Breast epithelium (tissue), 4 donors: ENCODE data around the gene FUCA2. TPM values are rescaled to one million over a fixed set of nuclear protein-coding genes. Genes with fewer than 3 reads are reported as not detected.

ENCODE experiments used
- DNase-seq, 2 donors: peaks; one replicate each; pipeline ENCODE4 v3.0.0-alpha.2; 2019; ENCODE audit warnings: low spot score in 2 of 2
- H3K27ac ChIP-seq, 2 donors: fragments of 200-600 bp; sonication (generic) in 1 of 2; one replicate each; pipeline ENCODE4 v1.5.1; 2016 to 2019; ENCODE audit warnings: mild to moderate bottlenecking in 1 of 2
- H3K27me3 ChIP-seq, 2 donors: fragments of 200-600 bp; sonication (generic) in 1 of 2; one replicate each; pipeline versions ENCODE4 v1.5.1 to v1.6.0; 2017 to 2019; ENCODE audit warnings: control low read depth in 1 of 2, mild to moderate bottlenecking in 1 of 2
- H3K36me3 ChIP-seq: fragments of 200-600 bp; one replicate; pipeline ENCODE4 v1.5.1; 2019
- H3K4me1 ChIP-seq, 2 donors: fragments of 200-600 bp; sonication (generic); one replicate each; pipeline ENCODE4 v1.5.1; 2016 to 2019; ENCODE audit warnings: control low read depth in 1 of 2
- H3K4me3 ChIP-seq, 3 donors: fragments of 200-600 bp; sonication (generic); 1 replicate in 2 of 3; 2 replicates in 1 of 3; pipeline ENCODE4 v1.5.1; 2016 to 2019; ENCODE audit warnings: mild to moderate bottlenecking in 3 of 3, moderate library complexity in 2 of 3
- H3K9me3 ChIP-seq, 2 donors: fragments of 200-600 bp; sonication (generic) in 1 of 2; one replicate each; pipeline ENCODE4 v1.5.1; 2016 to 2019; ENCODE audit warnings: control low read depth in 1 of 2
- CTCF ChIP-seq, 3 donors: fragments of 450-650 bp; IDR thresholded peaks; one replicate each; pipeline ENCODE4 v1.5.1; 2016 to 2017; ENCODE audit warnings: antibody characterized with exemption in 3 of 3, mild to moderate bottlenecking in 3 of 3, moderate library complexity in 3 of 3
- POLR2A ChIP-seq: fragments of 450-650 bp; IDR thresholded peaks from one replicate; pipeline ENCODE4 v1.6.1; 2016; ENCODE audit warnings: antibody characterized with exemption, mild to moderate bottlenecking, moderate library complexity
- POLR2AphosphoS5 ChIP-seq, 3 donors: sonication (generic); formaldehyde crosslinking; IDR thresholded peaks; one replicate each; pipeline ENCODE4 v1.6.1; 2017; ENCODE audit warnings: antibody characterized with exemption in 3 of 3
- intact Hi-C: fragments of 100-400 bp; cut with DNase I; formaldehyde crosslinking; loops from one replicate; pipeline ENCODE4 v1.15.1; 2023; ENCODE audit warnings: low total_unique reads
- total RNA-seq, 3 donors: library from RNA; depleted of rRNA; stranded (reverse); fragments of >200 nt; gene quantifications; one replicate each; pipeline ENCODE4 v1.1.0, GENCODE V29; 2016

Gene FUCA2
- total RNA-seq, 3 donors from 2014 or later = 21.3 to 48.2 (median 25.6) TPM

- Histone ChIP-seq H3K36me3 (no peaks in the 10 kb centered on the region), H3K27me3 (no peaks in the 10 kb centered on the region), H3K4me1 (no peaks in the 10 kb centered on the region), H3K27ac (no peak overlapping the region), H3K9me3 (no peaks in the 10 kb centered on the region), H3K4me3 (no peak overlapping the region)
- intact Hi-C loops = no loop called here
- no peak for DNase-seq
- TF ChIP-seq CTCF (IDR thresholded peaks at IDR 0.05) (no peak), POLR2AphosphoS5 (IDR thresholded peaks at IDR 0.05) (no peak), POLR2A (no peak)
Measured at GRCh38 chr6:143545976-143546547, 34.5 kb upstream of the FUCA2 start.

GRCh38 chr6:143545165-143545564 is 33.6 kb upstream of the FUCA2 start:
- intact Hi-C loops = no loop called here
- H3K27ac ChIP-seq = no peak overlapping the region
- no peaks in the 10 kb centered on the region for H3K9me3 ChIP-seq
- H3K4me1 ChIP-seq = no peaks in the 10 kb centered on the region
- no peaks in the 10 kb centered on the region for H3K36me3 ChIP-seq
- no peaks in the 10 kb centered on the region for H3K27me3 ChIP-seq
- no peak for DNase-seq
- no peak overlapping the region for H3K4me3 ChIP-seq
- TF ChIP-seq CTCF (IDR thresholded peaks at IDR 0.05) = no peak
- TF ChIP-seq POLR2A = no peak
- no peak for TF ChIP-seq POLR2AphosphoS5 (IDR thresholded peaks at IDR 0.05)

GRCh38 chr6:143544011-143544696 is 32.6 kb upstream of the FUCA2 start:
- H3K4me1 ChIP-seq = no peaks in the 10 kb centered on the region
- H3K27me3 ChIP-seq = no peaks in the 10 kb centered on the region
- no peaks in the 10 kb centered on the region for H3K36me3 ChIP-seq
- no peak overlapping the region for H3K4me3 ChIP-seq
- intact Hi-C loops = no loop called here
- TF ChIP-seq POLR2AphosphoS5 (IDR thresholded peaks at IDR 0.05) = no peak
- no peak for TF ChIP-seq POLR2A
- no peak for DNase-seq
- H3K27ac ChIP-seq = no peak overlapping the region
- H3K9me3 ChIP-seq = no peaks in the 10 kb centered on the region

GRCh38 chr6:143543435-143543834 is 31.9 kb upstream of the FUCA2 start:
- Histone ChIP-seq H3K27me3 (no peaks in the 10 kb centered on the region), H3K4me1 (no peaks in the 10 kb centered on the region), H3K4me3 (no peak overlapping the region), H3K36me3 (no peaks in the 10 kb centered on the region), H3K9me3 (no peaks in the 10 kb centered on the region), H3K27ac (no peak overlapping the region)
- TF ChIP-seq POLR2AphosphoS5 (IDR thresholded peaks at IDR 0.05) = no peak
- no peak for TF ChIP-seq CTCF (IDR thresholded peaks at IDR 0.05)
- TF ChIP-seq POLR2A = no peak
- intact Hi-C loops = no loop called here
- no peak for DNase-seq

GRCh38 chr6:143542888-143543287 is 31.4 kb upstream of the FUCA2 start:
- Histone ChIP-seq H3K4me3 (no peak overlapping the region), H3K27ac (no peak overlapping the region), H3K9me3 (no peaks in the 10 kb centered on the region), H3K4me1 (no peaks in the 10 kb centered on the region), H3K27me3 (no peaks in the 10 kb centered on the region), H3K36me3 (no peaks in the 10 kb centered on the region)
- no peak for TF ChIP-seq CTCF (IDR thresholded peaks at IDR 0.05)
- TF ChIP-seq POLR2A = no peak
- no peak for TF ChIP-seq POLR2AphosphoS5 (IDR thresholded peaks at IDR 0.05)
- DNase-seq = no peak
- intact Hi-C loops = no loop called here
